NCI-H2227 (cell line): ENCODE measurements around the gene PBX1.
A peak's percentile ranks its signal among the peaks of the same experiment; 100 is the strongest.
"Not testable (repeated sequence)": the region's sequence is repeated elsewhere in the genome, so short reads cannot be mapped to it uniquely, and the experiment has no call there.

Experiments
- DNase-seq: peaks from one replicate; lab custom pipeline; 2025; ENCODE audit not compliant: unreplicated experiment; lab: John Stamatoyannopoulos, UW

PBX1 gene

GRCh38 chr1:164558461-164559341 lies at the start of gene PBX1:
PBX1 (plus strand) TSS chr1:164559184.
- peak; percentile 97 for DNase-seq

GRCh38 chr1:164510435-164510834 lies 48.5 kb upstream of the PBX1 start:
- no peak for DNase-seq

GRCh38 chr1:164511001-164511705 lies 47.8 kb upstream of the PBX1 start:
- no peak for DNase-seq

GRCh38 chr1:164515231-164515630 lies 43.8 kb upstream of the PBX1 start:
- no peak for DNase-seq

- DNase-seq: no peak
These were observed 43.2 kb upstream of the PBX1 start for GRCh38 chr1:164515711-164516331.

GRCh38 chr1:164516591-164516990 lies 42.4 kb upstream of the PBX1 start:
- DNase-seq: no peak

GRCh38 chr1:164518692-164519332 lies 40.2 kb upstream of the PBX1 start:
- no peak for DNase-seq

- no peak for DNase-seq
These were observed 39.6 kb upstream of the PBX1 start for GRCh38 chr1:164519426-164519825.

DNA sequence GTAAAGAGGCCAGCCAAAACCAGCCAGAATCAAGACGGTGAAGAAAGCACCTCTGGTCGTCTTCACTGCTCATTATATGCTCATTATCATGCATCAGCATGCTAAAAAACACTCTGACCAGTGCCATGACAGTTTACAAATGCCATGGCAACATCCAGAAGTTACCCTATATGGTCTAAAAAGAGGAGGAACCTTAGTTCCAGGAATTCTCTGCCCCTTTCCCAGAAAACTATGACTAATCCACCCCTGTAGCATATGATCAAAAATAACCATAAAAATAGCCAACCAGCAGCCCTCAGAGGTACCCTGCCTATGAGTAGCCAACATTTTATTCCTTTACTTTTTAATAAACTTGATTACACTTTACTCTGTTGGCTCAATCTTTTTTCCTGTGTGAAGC lies 34.2 kb upstream of the PBX1 start:
- DNase-seq: no peak

- no peak for DNase-seq
These were observed 23.9 kb upstream of the PBX1 start for GRCh38 chr1:164534863-164535610.

DNA sequence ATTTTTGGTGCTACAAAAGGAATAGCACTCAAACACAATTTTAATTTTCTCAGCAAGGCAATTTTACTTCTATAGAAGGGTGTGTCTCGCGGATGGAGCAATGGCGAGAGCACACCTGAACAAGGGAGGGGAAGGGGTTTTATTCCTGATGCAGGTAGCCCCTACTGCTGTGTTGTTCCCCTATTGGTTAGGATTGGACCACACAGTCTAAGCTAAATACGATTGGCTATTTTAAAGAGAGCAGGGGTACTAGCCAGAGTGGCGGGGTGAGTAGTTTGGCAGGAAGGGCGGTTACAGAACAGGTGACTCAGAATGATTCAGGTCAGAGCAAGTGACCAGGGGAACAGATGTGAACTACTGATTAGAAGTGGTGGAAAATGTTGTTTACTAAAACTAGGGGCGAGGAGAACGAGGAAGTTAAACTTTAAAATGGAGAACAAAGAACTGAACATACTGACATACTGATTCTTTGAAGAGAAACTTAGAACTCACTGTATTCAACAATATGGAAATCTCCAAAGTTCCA lies 6.5 kb upstream of the PBX1 start:
- DNase-seq: not testable (repeated sequence)

DNA sequence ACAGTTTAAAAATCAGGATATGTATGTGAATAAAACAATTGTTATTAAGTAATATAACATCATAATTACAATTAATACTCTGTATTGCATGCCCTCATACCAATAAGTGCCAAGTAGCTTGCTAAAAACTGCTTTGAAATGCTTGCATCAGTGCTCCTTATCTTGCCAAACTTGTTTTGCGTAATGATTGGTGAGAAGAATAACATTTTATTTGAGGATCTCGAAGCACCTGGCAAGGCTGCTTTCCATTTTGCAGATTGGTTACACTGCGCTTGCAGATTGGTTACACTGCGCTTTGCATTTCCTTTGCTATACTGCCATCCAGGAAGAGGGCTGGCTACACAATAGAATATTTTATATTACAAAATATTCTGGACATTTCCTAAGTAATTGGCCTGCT lies 1.7 kb upstream of the PBX1 start:
- DNase-seq: no peak

- peak; percentile 83 for DNase-seq
These were observed 513 bp downstream of the PBX1 start for GRCh38 chr1:164559342-164560051.

DNA sequence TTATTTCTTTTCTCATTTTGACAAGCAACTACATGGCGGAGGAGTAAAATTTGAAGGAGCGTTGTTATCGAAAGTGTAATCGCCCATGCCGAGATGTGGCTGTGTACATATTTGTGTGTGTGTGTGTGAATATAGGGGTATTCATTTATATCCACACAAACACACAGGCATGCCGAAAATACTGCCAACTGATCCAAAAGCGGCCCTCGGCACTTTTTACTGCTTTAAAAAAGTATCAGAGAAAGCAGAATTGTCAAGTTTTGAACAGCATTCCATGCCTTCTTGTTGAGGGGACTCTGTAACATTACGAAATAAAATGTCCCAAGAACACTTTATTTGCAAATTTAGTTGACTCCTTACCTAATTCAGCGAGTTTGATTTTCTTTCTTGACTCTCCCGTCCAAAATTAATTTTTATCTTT lies 1.1 kb downstream of the PBX1 start:
- DNase-seq: no peak

DNA sequence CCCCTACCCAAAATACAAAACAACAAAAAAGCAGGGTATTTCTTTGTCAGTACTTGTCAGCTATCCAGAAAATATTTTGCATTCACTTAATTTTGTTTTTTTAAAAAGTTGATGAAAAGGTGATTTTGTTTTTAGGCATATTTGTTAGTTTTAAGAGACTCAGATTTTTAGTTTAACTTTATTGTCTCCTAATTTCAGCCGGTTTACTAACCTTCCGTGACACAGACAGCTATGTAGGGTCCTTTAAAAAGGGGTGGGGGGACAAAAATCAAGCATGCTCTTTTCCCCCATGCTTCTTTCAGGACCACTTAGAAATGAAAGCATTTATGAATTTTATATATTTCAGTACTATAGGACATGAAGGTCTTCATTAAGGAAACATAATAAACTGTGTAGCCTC lies 1.6 kb downstream of the PBX1 start:
- DNase-seq: no peak

GRCh38 chr1:164561007-164561406 lies 2.0 kb downstream of the PBX1 start:
- no peak for DNase-seq

GRCh38 chr1:164561472-164561871 lies 2.5 kb downstream of the PBX1 start:
- no peak for DNase-seq

- DNase-seq: no peak
These were observed 3.1 kb downstream of the PBX1 start for GRCh38 chr1:164562061-164562460.

DNA sequence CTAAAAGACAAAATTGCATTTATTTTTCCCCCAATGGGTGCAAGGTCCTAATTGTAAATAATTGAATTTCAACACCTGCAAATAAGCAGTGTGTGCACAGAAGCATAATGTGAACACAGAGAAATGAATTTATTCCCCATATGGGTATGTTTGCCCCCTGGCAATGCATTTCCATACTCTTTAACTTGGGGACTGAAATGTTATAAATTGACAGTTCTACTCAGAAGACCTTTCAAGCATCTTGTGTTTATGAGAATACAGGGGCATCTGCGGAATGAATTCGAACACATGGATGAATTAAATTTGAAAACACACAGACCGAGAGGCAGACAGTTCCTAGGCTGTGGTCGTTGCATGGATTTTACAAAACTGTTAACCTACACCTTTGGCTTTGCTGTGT lies 3.5 kb downstream of the PBX1 start:
- no peak for DNase-seq
